B cell (primary cell): ENCODE measurements around the gene ZBTB47. TPM values are rescaled to one million over a fixed set of nuclear protein-coding genes. Genes with fewer than 3 reads are reported as not detected.
A peak's percentile ranks its signal among the peaks of the same experiment; 100 is the strongest.

ENCODE experiments used
- ATAC-seq: fragments of 200-7000 bp; cut with Tn5 transposase; one replicate; pipeline ENCODE4 v1.10.0; 2021; ENCODE audit warnings: low read depth, mild to moderate bottlenecking, moderate number of reproducible peaks, moderate library complexity
- CTCF ChIA-PET: fragments of 350-600 bp; sonication (Branson Sonifier 250); formaldehyde crosslinking; loops from one replicate; lab custom pipeline; 2021; ENCODE audit warnings: antibody characterized with exemption, inconsistent platforms; lab: Charles Lee
- POLR2A ChIA-PET: fragments of 350-600 bp; sonication (Branson Sonifier 250); formaldehyde crosslinking; loops from one replicate; lab custom pipeline; 2021; ENCODE audit warnings: antibody characterized with exemption; lab: Charles Lee
- DNase-seq: peaks from one replicate; pipeline ENCODE4 v3.0.0; 2013
- H2AFZ ChIP-seq: 2 replicates; pipeline ENCODE4 v1.6.1; 2012; ENCODE audit warnings: mild to moderate bottlenecking, low read depth, low read length; ENCODE audit not compliant: insufficient read depth, poor library complexity, severe bottlenecking
- H3K27ac ChIP-seq, 2 donors: 1 replicate in 1 of 2; 2 replicates in 1 of 2; pipeline ENCODE4 v1.5.1; 2012 to 2013; ENCODE audit warnings: low read length in 2 of 2, mild to moderate bottlenecking in 2 of 2, moderate library complexity in 1 of 2
- H3K27me3 ChIP-seq, 4 experiments: fragments of 200-600 bp in 1 of 4; sonication (generic) in 1 of 4; replicated peaks in 1 of 4; 1 replicate in 2 of 4; 2 replicates in 2 of 4; pipeline versions ENCODE4 v1.6.1 to v1.7.0; 2013 to 2016; ENCODE audit warnings: low read length in 3 of 4, mild to moderate bottlenecking in 2 of 4, mixed read lengths in 1 of 4, moderate library complexity in 1 of 4; ENCODE audit not compliant: insufficient read depth in 4 of 4, control insufficient read depth in 3 of 4; ENCODE audit errors: control extremely low read depth in 1 of 4
- H3K36me3 ChIP-seq, 2 experiments: replicated peaks in 1 of 2; 1 replicate in 1 of 2; 2 replicates in 1 of 2; pipeline versions ENCODE4 v1.6.1 to v1.7.1; 2013; ENCODE audit warnings: low read length in 1 of 2; ENCODE audit not compliant: insufficient read depth in 2 of 2, control insufficient read depth in 1 of 2; ENCODE audit errors: control extremely low read depth in 1 of 2, extremely low read depth in 1 of 2
- H3K4me1 ChIP-seq, 2 donors: fragments of 200-600 bp in 1 of 2; sonication (generic) in 1 of 2; 1 replicate in 1 of 2; 2 replicates in 1 of 2; pipeline versions ENCODE4 v1.5.1 to v1.6.1; 2013 to 2017; ENCODE audit warnings: low read length in 2 of 2; ENCODE audit not compliant: control insufficient read depth in 2 of 2, insufficient read depth in 2 of 2
- H3K4me2 ChIP-seq: replicated peaks from 2 replicates; pipeline ENCODE3; 2012; ENCODE audit warnings: mild to moderate bottlenecking, low read depth, low read length; ENCODE audit not compliant: poor library complexity, severe bottlenecking
- H3K4me3 ChIP-seq, 5 experiments: fragments of 200-600 bp in 1 of 5; sonication (generic) in 1 of 5; 1 replicate in 3 of 5; 2 replicates in 2 of 5; pipeline versions ENCODE4 v1.5.1 to v1.7.0; 2011 to 2016; ENCODE audit warnings: low read length in 4 of 5, mild to moderate bottlenecking in 4 of 5, low read depth in 2 of 5, control low read depth in 1 of 5, moderate library complexity in 1 of 5; ENCODE audit not compliant: insufficient read depth in 1 of 5; ENCODE audit errors: control extremely low read depth in 1 of 5, extremely low read depth in 1 of 5
- H3K79me2 ChIP-seq: fragments of 200-600 bp; sonication (generic); one replicate; pipeline ENCODE4 v1.6.0; 2016; ENCODE audit warnings: low read length; ENCODE audit not compliant: control insufficient read depth, insufficient read depth
- H3K9ac ChIP-seq: fragments of 200-600 bp; sonication (generic); 2 replicates; pipeline ENCODE4 v1.6.1; 2017; ENCODE audit warnings: mild to moderate bottlenecking, low read length, moderate library complexity
- H3K9me3 ChIP-seq, 3 donors: one replicate each; pipeline versions ENCODE4 v1.6.1 to v1.7.1; 2013; ENCODE audit warnings: low read length in 2 of 3; ENCODE audit not compliant: control insufficient read depth in 2 of 3, insufficient read depth in 1 of 3; ENCODE audit errors: control extremely low read depth in 1 of 3
- H4K20me1 ChIP-seq: 2 replicates; pipeline ENCODE4 v1.6.0; 2012; ENCODE audit warnings: mild to moderate bottlenecking, low read length; ENCODE audit not compliant: insufficient read depth, control insufficient read depth, poor library complexity, severe bottlenecking
- H3K27ac Mint-ChIP-seq: one replicate; pipeline ENCODE4 v1.8.0; 2021; ENCODE audit warnings: mixed read lengths
- H3K27me3 Mint-ChIP-seq: one replicate; pipeline ENCODE4 v1.8.0; 2021; ENCODE audit warnings: mixed read lengths
- H3K4me1 Mint-ChIP-seq: one replicate; pipeline ENCODE4 v1.8.0; 2021; ENCODE audit warnings: mixed read lengths
- H3K4me3 Mint-ChIP-seq: one replicate; pipeline ENCODE4 v1.8.0; 2021; ENCODE audit warnings: mixed read lengths
- H3K9me3 Mint-ChIP-seq: one replicate; pipeline ENCODE4 v1.8.0; 2022; ENCODE audit warnings: mixed read lengths; ENCODE audit not compliant: insufficient read depth
- CTCF ChIP-seq: fragments of 200-600 bp; IDR thresholded peaks from one replicate; pipeline ENCODE4 v1.8.0; 2022; ENCODE audit warnings: antibody characterized with exemption, mild to moderate bottlenecking
- EZH2 ChIP-seq: IDR thresholded peaks from 2 replicates; pipeline ENCODE4 v1.6.1; 2012; ENCODE audit warnings: borderline replicate concordance, low read depth, mild to moderate bottlenecking, moderate library complexity, low read length; ENCODE audit not compliant: insufficient read depth, poor library complexity, severe bottlenecking
- WGBS: methylation state at CpG from one replicate; pipeline ENCODE4 v1.1.5; 2013; ENCODE audit warnings: missing lambda C conversion rate; ENCODE audit not compliant: insufficient coverage; 5-methylcytosine and 5-hydroxymethylcytosine counted together
- intact Hi-C: fragments of 100-400 bp; cut with micrococcal nuclease; formaldehyde crosslinking; loops from one replicate; pipeline ENCODE4 v1.10.0; 2022
- polyA plus RNA-seq: library from polyadenylated mRNA; depleted of rRNA; stranded (reverse); fragments of >200 nt; gene quantifications from 2 replicates; pipeline ENCODE4 v1.2.3, GENCODE V29; 2012
- total RNA-seq, 2 donors: library from RNA; stranded (reverse); fragments of 120-200 nt in 1 of 2; gene quantifications; 1 replicate in 1 of 2; 2 replicates in 1 of 2; pipeline versions ENCODE4 v1.2.3 to v1.2.4, GENCODE V29; 2013 to 2022

The ZBTB47 gene
- total and polyA plus RNA-seq, 2 donors (not counting 1 experiment from before 2014, with no cell fraction given) = 0.34 to 1.6 TPM

GRCh38 chr3:42610976-42611375 lies 42.5 kb upstream of the ZBTB47 start:
- ChIA-PET CTCF (interaction anchor here (0.9 to 1.3 kb wide), 2 partner anchors 9 to 13 kb away, joined by 3 to 5 read pairs; no protein-coding TSS in a partner anchor), POLR2A (interaction anchor here (1.0 kb wide), 1 partner anchor 9 kb away, joined by 3 read pairs; no protein-coding TSS in a partner anchor)
- Histone ChIP-seq H3K36me3 (peaks cover 7 to 14% of the 10 kb centered on the region in 2 experiments), H3K27ac (peak overlapping the region in 1 of 2 donors; percentile 21), H2AFZ (no peak overlapping the region), H3K9me3 (no peaks in the 10 kb centered on the region), H3K79me2 (peaks cover 100% of the 10 kb centered on the region), H3K9ac (no peak overlapping the region), H3K4me3 (no peak overlapping the region), H3K27me3 (no peaks in the 10 kb centered on the region), H3K4me2 (no peak overlapping the region), H4K20me1 (peaks cover 81% of the 10 kb centered on the region), H3K4me1 (peaks cover 2 to 18% of the 10 kb centered on the region in 2 donors)
- ATAC-seq (no peak), DNase-seq (no peak)
- H3K27ac Mint-ChIP-seq = peak overlapping the region; percentile 27
- no CpG with 5 or more reads among the region's 1 CpG for WGBS
- TF ChIP-seq EZH2 (no peak), CTCF (no peak)
- H3K4me1 Mint-ChIP-seq = peaks cover 42% of the 10 kb centered on the region
- no peak overlapping the region for H3K4me3 Mint-ChIP-seq
- intact Hi-C loops = loop anchor here (5.0 kb wide), 1 partner anchor 39 kb away; no protein-coding TSS in a partner anchor
- no peaks in the 10 kb centered on the region for H3K27me3 Mint-ChIP-seq
- no peaks in the 10 kb centered on the region for H3K9me3 Mint-ChIP-seq

GRCh38 chr3:42612217-42612616 lies 41.3 kb upstream of the ZBTB47 start:
- CTCF ChIA-PET = interaction anchor here (0.8 to 1.4 kb wide), 3 partner anchors 10 to 30 kb away, joined by 3 to 4 read pairs (median 3); partner anchors contain the start of gene SEC22C
- Histone ChIP-seq H3K79me2 (peaks cover 99% of the 10 kb centered on the region), H3K9me3 (no peaks in the 10 kb centered on the region), H3K36me3 (peaks cover 7 to 14% of the 10 kb centered on the region in 2 experiments), H3K4me1 (peaks cover 2 to 18% of the 10 kb centered on the region in 2 donors), H3K27ac (no peak overlapping the region), H4K20me1 (peaks cover 80% of the 10 kb centered on the region), H2AFZ (no peak overlapping the region), H3K4me3 (no peak overlapping the region), H3K4me2 (peak overlapping the region; percentile 4), H3K9ac (no peak overlapping the region), H3K27me3 (no peaks in the 10 kb centered on the region)
- no peak for DNase-seq
- POLR2A ChIA-PET = no interaction called here
- Mint-ChIP-seq H3K4me3 (no peak overlapping the region), H3K4me1 (peaks cover 39% of the 10 kb centered on the region), H3K27me3 (no peaks in the 10 kb centered on the region), H3K9me3 (no peaks in the 10 kb centered on the region), H3K27ac (no peak overlapping the region)
- WGBS = no CpG with 5 or more reads among the region's 1 CpG
- no peak for TF ChIP-seq EZH2
- TF ChIP-seq CTCF = no peak
- no peak for ATAC-seq
- intact Hi-C loops = loop anchor here (5.0 kb wide), 1 partner anchor 40 kb away; no protein-coding TSS in a partner anchor
